H1 (cell line): ENCODE measurements around the gene LTBP1.

Source experiments
- CREB1 ChIP-seq: IDR thresholded peaks from 2 replicates; pipeline ENCODE4 v1.6.1; 2012; ENCODE audit warnings: inconsistent platforms
- CTCF ChIP-seq, 3 experiments: IDR thresholded peaks; 1 replicate in 2 of 3; 2 replicates in 1 of 3; pipeline versions ENCODE4 v1.5.1 to v1.6.1; 2011; ENCODE audit warnings: low read length in 3 of 3, mild to moderate bottlenecking in 3 of 3, inconsistent platforms in 2 of 3, low read depth in 1 of 3, moderate library complexity in 1 of 3; ENCODE audit not compliant: insufficient read depth in 1 of 3; ENCODE audit errors: control extremely low read depth in 1 of 3
- EZH2 ChIP-seq: fragments of 200-600 bp; sonication (generic); IDR thresholded peaks from 2 replicates; pipeline ENCODE4 v1.7.1; 2012; ENCODE audit warnings: low read depth, mild to moderate bottlenecking, moderate library complexity, low read length, inconsistent platforms; ENCODE audit not compliant: severe bottlenecking
- TAF1 ChIP-seq: IDR thresholded peaks from 2 replicates; pipeline ENCODE4 v1.6.1; 2011; ENCODE audit warnings: mild to moderate bottlenecking, low read depth, low read length
- YY1 ChIP-seq: IDR thresholded peaks from 2 replicates; pipeline ENCODE4 v1.6.1; 2011; ENCODE audit warnings: low read depth, mild to moderate bottlenecking, low read length

- no peak for TF ChIP-seq TAF1
- TF ChIP-seq YY1: no peak
- TF ChIP-seq CTCF (IDR thresholded peaks at IDR 0.05; ENCODE audit: control extremely low read depth in 1 of 3, insufficient read depth in 1 of 3, low read depth in 1 of 3, low read length in 3 of 3): no peak
- TF ChIP-seq EZH2: no peak
- TF ChIP-seq CREB1: no peak
Observed at GRCh38 chr2:33123216-33123615, 176.5 kb downstream of the LTBP1 start.
